Stimulated activated CD4-positive, alpha-beta T cell treated with anti-CD3 and anti-CD28 coated beads, TNF-alpha, amount 100 ng/mL, for 24 hours (primary cell): ENCODE results near the gene TXNDC15.

Source experiments
- DNase-seq, 3 experiments: peaks; one replicate each; pipeline ENCODE4 v3.0.0-alpha.2; 2020; ENCODE audit warnings: low read depth in 3 of 3

TXNDC15 gene

GRCh38 chr5:134918861-134919260 is 44.7 kb downstream of the TXNDC15 start:
- no peak for DNase-seq

- no peak for DNase-seq
Observed at GRCh38 chr5:134920848-134921575, 46.8 kb downstream of the TXNDC15 start.

GRCh38 chr5:134932508-134932907 is 58.3 kb downstream of the TXNDC15 start:
- DNase-seq = no peak

GRCh38 chr5:134934202-134934601 is 60.0 kb downstream of the TXNDC15 start:
- no peak for DNase-seq

DNA sequence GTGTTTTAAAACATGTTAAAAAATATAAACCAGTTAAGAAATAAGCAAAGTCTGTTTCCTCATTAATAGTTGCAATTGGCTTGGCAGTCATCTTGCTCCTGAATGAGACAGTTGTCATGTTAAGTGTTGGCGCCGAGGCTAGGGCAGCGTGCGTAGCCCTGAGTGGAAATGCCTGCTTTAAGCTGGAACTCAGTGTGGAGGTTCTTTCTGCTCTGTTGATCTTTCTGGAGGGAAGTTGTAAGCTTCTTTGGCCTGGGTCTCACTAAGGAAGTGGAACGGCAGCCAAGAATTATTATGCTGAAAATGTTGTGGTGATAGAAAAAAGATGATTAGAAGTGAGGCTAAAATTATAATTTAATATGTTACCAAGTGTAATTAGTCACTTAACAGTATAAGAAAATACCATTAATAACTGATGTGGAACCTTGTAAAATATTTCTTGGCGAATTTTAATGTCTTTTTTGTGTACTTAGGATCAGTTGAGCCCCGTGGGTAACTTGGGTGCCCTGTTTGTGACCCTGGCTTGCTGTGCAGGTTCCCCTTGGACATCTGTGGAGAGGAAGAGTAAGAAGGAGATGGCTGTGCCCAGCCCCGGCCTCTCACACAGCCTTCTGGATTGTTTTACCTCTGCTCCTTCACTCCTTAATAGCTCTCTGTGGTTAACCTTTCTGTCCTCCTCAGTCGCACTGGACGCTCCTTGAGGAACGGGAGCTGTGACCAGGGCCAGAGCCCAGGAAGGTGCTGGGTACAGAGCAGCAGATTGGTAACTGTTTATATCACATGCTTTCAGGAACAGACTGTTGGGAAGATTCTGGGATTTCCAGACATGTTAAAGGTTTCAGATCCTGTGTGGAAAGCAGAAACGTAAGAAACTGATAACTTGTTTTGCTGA is 61.8 kb downstream of the TXNDC15 start:
- no peak for DNase-seq

DNA sequence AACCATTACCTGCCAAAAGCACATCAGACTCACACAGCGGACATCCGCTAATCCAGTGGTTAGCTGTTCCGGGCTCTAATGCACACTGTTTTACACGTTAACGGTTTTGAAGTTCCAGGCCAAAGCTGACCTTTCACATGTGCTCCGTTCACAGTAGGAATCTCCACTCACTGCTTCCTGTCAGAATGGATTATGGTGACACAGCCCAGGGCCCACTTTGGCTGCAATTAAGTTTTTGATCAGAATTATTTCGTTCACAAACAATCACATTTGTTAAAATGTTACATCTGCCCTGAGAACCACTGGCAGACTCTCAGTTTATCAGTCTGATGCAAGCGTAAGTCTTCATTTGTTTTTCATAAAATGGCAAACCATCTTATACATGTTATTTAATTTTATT is 63.4 kb downstream of the TXNDC15 start:
- DNase-seq = no peak

- no peak for DNase-seq
Observed at GRCh38 chr5:134938030-134938429, 63.9 kb downstream of the TXNDC15 start.

DNA sequence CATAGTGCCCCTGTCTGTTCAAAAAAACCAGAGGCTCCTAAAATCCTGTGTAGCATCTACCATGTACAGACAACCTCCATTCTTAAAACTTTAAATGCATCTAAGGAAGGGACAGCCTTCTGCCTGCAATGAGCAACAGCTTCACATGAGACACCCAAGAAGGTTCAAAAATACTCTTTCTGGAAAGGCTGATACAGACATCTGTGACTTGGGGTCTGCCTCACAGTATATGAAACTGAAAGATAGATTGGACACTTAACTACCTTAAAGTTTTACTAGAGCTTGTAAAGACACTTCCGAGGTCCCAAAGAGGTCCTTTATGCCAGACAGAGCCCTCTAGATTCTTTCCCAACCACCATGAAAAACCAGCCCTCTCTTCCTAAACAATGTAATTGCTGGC is 65.3 kb downstream of the TXNDC15 start:
- no peak for DNase-seq

DNA sequence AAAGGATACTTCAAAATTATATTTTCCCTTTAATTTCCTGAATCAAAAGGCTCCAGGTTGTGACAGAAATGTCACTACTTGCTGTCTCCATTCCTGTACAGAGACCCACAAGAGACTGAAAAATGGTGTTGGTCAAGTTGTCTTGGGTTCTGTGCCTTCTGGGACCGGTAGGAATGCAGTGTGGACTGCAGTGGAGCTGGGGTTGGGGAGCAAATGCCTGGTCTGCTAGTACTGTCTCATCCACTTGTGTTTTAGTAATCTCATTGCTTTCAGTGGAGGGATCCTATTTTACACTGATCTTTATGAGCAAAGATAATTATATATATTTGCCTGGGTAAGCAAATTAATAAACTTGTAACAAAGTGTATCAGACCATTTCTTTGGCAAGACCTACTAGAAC is 69.4 kb downstream of the TXNDC15 start:
- no peak for DNase-seq

GRCh38 chr5:134944630-134945029 is 70.5 kb downstream of the TXNDC15 start:
- no peak for DNase-seq

DNA sequence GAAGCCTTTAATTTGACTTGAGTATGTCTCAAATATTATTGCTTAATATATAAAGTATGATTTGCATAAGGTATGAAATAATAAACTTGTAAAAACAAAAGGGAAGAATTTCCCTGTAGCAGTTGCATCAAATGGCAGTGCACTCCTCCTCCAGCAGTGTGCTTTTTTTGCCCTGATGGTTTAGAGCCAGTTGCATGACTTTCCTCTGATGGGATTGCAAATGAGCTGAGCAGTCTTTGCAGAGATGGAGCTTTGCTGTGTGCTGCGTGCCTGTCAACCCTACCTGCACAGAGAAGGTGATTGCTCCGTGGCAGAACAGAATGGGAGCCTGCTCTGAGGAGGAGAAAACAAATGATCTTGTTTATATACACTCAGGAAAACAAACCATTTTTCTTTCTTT is 70.9 kb downstream of the TXNDC15 start:
- no peak for DNase-seq

DNA sequence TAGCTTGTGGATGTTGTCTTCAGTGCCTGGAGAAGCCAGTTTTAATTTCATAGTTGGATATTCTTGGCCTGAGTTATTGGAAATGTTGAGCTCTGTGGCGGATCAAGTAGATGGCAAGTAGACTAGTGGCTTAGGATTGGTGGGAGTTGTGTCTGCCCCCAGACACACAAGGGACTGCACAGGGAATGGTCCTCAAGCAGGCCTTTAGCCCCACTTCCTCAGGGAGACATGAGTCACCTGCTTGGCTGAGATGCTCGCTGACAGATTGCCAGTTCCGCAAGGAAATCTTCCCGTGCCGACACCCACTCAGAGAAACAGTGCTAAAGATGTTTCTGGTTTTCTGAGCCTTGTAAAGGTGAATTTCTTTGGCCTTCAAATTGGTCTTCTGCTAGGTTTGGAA is 74.7 kb downstream of the TXNDC15 start:
- DNase-seq = no peak

DNA sequence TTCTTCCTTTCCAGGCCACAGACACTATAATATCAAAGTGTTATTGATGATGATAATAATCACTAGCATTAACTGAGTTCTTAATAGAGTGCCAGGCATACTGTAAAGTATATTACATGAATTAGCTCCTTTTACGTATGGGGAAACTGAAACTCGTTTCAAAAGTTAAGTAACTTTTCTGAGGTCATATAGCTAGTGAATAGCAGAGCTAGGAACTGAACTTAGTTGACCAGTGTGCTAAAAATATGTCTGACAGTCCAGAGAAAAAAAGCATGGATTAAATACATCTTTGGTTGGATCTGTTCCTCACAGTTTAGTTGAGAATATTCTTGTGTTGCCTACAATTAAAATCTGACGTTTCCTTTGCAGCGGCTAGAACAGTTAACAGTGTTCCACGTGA is 75.1 kb downstream of the TXNDC15 start:
- DNase-seq = no peak
